Measurements from ENCODE around the gene NEDD4L.
"Not testable (repeated sequence)": the region's sequence is repeated elsewhere in the genome, so short reads cannot be mapped to it uniquely, and the experiment has no call there.

Gene NEDD4L

DNA sequence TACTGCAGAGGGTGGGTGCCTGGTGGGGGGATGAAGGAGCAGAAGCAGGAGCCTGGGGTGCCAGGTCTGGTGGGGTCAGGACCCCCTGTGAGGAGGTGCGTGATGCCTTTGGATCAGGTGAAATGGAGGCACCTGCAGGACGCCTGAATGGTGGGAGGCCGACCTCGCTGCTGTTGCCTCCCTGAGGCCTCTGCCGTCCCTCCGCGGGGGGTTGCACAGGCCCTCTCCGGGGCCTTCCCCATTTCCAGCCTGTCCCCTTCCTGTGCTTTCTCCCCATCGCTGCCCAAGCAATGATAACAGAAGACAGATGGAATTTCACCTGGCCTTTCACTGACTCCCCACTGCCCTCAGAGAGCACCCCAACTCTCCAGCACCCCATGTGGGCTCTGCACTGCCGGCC is 325.6 kb downstream of the NEDD4L start:
- no peak overlapping the region for H3K9ac ChIP-seq (ENCODE audit: low read depth, low read length)
- no peaks in the 10 kb centered on the region for H3K4me1 ChIP-seq (ENCODE audit: insufficient read depth, low read length)
- whole genome bisulfite sequencing: 96% methylated on average over 10 of the region's 10 CpGs
- H3K4me3 ChIP-seq (ENCODE audit: low read length): no peak overlapping the region
- H3K9me3 ChIP-seq (ENCODE audit: insufficient read depth, low read depth, low read length): no peaks in the 10 kb centered on the region
- no peak overlapping the region for H3K27ac ChIP-seq (ENCODE audit: low read depth, low read length)
- no peaks in the 10 kb centered on the region for H3K27me3 ChIP-seq (ENCODE audit: insufficient read depth, low read length)
- H3K36me3 ChIP-seq (ENCODE audit: insufficient read depth, low read length): peaks cover 86% of the 10 kb centered on the region

- 97% methylated on average over 10 of the region's 10 CpGs for WGBS
- H3K36me3 ChIP-seq (ENCODE audit: insufficient read depth, low read length): peaks cover 81% of the 10 kb centered on the region
- no peaks in the 10 kb centered on the region for H3K27me3 ChIP-seq (ENCODE audit: insufficient read depth, low read length)
- no peaks in the 10 kb centered on the region for H3K4me1 ChIP-seq (ENCODE audit: insufficient read depth, low read length)
- no peak overlapping the region for H3K27ac ChIP-seq (ENCODE audit: low read depth, low read length)
- H3K9ac ChIP-seq (ENCODE audit: low read depth, low read length): no peak overlapping the region
- H3K4me3 ChIP-seq (ENCODE audit: low read length): no peak overlapping the region
- H3K9me3 ChIP-seq (ENCODE audit: insufficient read depth, low read depth, low read length): no peaks in the 10 kb centered on the region
Observed at GRCh38 chr18:58370038-58370580, 326.1 kb downstream of the NEDD4L start.

- Histone ChIP-seq H3K36me3 (ENCODE audit: insufficient read depth, low read length) (peaks cover 81% of the 10 kb centered on the region), H3K9ac (ENCODE audit: low read depth, low read length) (no peak overlapping the region), H3K27ac (ENCODE audit: low read depth, low read length) (no peak overlapping the region), H3K4me3 (ENCODE audit: low read length) (no peak overlapping the region), H3K4me1 (ENCODE audit: insufficient read depth, low read length) (no peaks in the 10 kb centered on the region), H3K27me3 (ENCODE audit: insufficient read depth, low read length) (no peaks in the 10 kb centered on the region), H3K9me3 (ENCODE audit: insufficient read depth, low read depth, low read length) (no peaks in the 10 kb centered on the region)
- WGBS: 95% methylated on average over 5 of the region's 5 CpGs
Observed at GRCh38 chr18:58370612-58371011, 326.6 kb downstream of the NEDD4L start.

- Histone ChIP-seq H3K4me1 (ENCODE audit: insufficient read depth, low read length) (no peaks in the 10 kb centered on the region), H3K36me3 (ENCODE audit: insufficient read depth, low read length) (peaks cover 62% of the 10 kb centered on the region), H3K4me3 (ENCODE audit: low read length) (no peak overlapping the region), H3K27ac (ENCODE audit: low read depth, low read length) (no peak overlapping the region), H3K9ac (ENCODE audit: low read depth, low read length) (no peak overlapping the region), H3K27me3 (ENCODE audit: insufficient read depth, low read length) (no peaks in the 10 kb centered on the region), H3K9me3 (ENCODE audit: insufficient read depth, low read depth, low read length) (no peaks in the 10 kb centered on the region)
- 93% methylated on average over 5 of the region's 5 CpGs for WGBS
Observed at GRCh38 chr18:58373481-58373880, 329.5 kb downstream of the NEDD4L start.

- no peaks in the 10 kb centered on the region for H3K27me3 ChIP-seq (ENCODE audit: insufficient read depth, low read length)
- H3K4me1 ChIP-seq (ENCODE audit: insufficient read depth, low read length): no peaks in the 10 kb centered on the region
- H3K27ac ChIP-seq (ENCODE audit: low read depth, low read length): no peak overlapping the region
- peaks cover 47% of the 10 kb centered on the region for H3K36me3 ChIP-seq (ENCODE audit: insufficient read depth, low read length)
- H3K9ac ChIP-seq (ENCODE audit: low read depth, low read length): no peak overlapping the region
- H3K4me3 ChIP-seq (ENCODE audit: low read length): no peak overlapping the region
- WGBS: 93% methylated on average over 8 of the region's 8 CpGs
- no peaks in the 10 kb centered on the region for H3K9me3 ChIP-seq (ENCODE audit: insufficient read depth, low read depth, low read length)
Observed at GRCh38 chr18:58375051-58375450, 331.0 kb downstream of the NEDD4L start.

DNA sequence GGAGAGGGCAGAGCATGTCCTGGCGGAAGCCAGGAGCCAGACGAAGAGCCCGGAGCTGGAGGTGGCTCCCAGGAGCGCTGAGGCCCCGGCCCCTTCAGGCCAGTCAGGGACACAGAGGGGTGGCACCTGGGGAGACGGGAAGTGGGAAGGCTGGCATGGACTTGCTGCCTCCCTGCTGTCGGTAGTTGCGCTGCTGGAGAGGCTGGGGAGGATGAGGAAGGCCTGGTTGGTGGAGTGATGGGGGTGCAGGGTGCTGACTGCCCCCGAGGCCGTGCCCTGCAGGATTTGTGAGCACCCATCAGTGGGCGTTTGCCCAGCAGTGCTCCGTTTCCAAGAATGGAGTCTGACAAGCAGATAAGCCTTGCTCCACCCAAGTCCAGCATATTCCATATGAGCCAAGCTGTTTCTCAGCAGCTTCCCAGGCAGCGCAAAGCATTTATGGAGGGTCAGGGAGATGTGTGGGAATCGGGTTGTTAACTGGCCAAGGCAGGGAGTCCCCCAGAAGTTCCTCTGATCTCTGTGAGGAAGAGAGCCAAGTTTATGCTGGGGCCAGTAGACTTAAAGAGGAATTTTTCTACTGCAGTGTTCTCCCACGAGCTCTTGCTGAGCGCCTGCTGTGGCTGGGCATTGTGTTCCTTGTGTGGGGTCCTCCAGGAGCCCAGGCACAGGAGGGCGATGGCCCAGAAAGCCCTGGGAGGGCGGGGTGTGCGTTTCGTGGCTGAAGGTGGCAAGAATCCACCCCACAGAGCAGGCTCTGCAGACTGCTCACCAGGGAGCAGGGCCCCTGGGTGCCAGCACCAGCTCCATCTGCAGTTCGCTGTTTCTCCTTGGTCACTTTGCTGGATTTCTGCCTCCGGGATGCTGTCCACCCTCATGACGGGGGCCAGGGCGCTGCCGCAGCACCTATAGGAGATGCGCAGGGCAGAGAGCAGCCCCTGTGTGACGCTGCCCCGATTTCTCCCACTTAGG is 334.7 kb downstream of the NEDD4L start:
- H3K4me3 ChIP-seq (ENCODE audit: low read length): no peak overlapping the region
- H3K9me3 ChIP-seq (ENCODE audit: insufficient read depth, low read depth, low read length): no peaks in the 10 kb centered on the region
- H3K9ac ChIP-seq (ENCODE audit: low read depth, low read length): no peak overlapping the region
- peaks cover 26% of the 10 kb centered on the region for H3K36me3 ChIP-seq (ENCODE audit: insufficient read depth, low read length)
- no peak overlapping the region for H3K27ac ChIP-seq (ENCODE audit: low read depth, low read length)
- 93% methylated on average over 28 of the region's 28 CpGs for WGBS
- no peaks in the 10 kb centered on the region for H3K27me3 ChIP-seq (ENCODE audit: insufficient read depth, low read length)
- H3K4me1 ChIP-seq (ENCODE audit: insufficient read depth, low read length): no peaks in the 10 kb centered on the region

DNA sequence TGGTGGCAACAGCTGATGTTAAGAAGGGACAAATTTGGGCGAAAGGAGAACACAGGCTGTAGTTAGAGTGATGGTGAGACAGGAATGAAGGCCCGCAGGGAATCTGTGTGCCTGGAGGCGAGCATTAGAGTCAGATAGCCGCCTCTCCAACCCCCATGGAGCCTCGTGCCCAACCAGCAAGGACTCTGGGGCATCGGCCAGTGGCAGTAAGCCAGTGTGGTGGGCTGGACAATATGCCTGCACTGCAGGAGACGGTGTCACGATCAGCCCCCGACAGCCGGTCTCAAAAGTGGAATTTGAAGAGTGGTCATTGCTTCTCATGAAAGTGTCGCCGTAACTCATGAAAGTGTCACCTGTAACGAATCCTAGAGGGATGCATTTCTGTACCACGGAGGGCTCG is 335.4 kb downstream of the NEDD4L start:
- Histone ChIP-seq H3K9ac (ENCODE audit: low read depth, low read length) (no peak overlapping the region), H3K27ac (ENCODE audit: low read depth, low read length) (no peak overlapping the region), H3K36me3 (ENCODE audit: insufficient read depth, low read length) (peaks cover 31% of the 10 kb centered on the region), H3K9me3 (ENCODE audit: insufficient read depth, low read depth, low read length) (no peaks in the 10 kb centered on the region), H3K27me3 (ENCODE audit: insufficient read depth, low read length) (no peaks in the 10 kb centered on the region), H3K4me1 (ENCODE audit: insufficient read depth, low read length) (no peaks in the 10 kb centered on the region), H3K4me3 (ENCODE audit: low read length) (no peak overlapping the region)
- 86% methylated on average over 15 of the region's 15 CpGs for whole genome bisulfite sequencing

DNA sequence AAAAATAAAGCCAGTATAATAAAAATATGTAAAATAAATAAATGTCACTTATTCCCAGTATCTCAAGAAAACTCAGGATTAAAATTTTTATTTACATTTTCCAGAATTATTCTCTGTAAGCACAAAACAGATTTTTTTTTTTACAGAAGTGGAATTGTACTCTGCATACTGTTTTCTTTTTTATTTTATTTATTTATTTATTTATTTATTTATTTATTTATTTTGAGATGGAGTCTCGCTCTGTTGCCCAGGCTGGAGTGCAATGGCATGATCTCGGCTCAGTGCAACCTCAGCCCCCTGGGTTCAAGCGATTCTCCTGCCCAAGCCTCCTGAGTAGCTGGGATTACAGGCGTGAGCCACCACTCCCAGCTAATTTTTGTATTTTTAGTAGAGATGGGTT is 336.1 kb downstream of the NEDD4L start:
- not testable (repeated sequence) for H3K27me3 ChIP-seq (ENCODE audit: insufficient read depth, low read length); H3K9ac ChIP-seq (ENCODE audit: low read depth, low read length); H3K4me1 ChIP-seq (ENCODE audit: insufficient read depth, low read length); H3K4me3 ChIP-seq (ENCODE audit: low read length); H3K27ac ChIP-seq (ENCODE audit: low read depth, low read length); H3K9me3 ChIP-seq (ENCODE audit: insufficient read depth, low read depth, low read length)
- peaks cover 36% of the 10 kb centered on the region for H3K36me3 ChIP-seq (ENCODE audit: insufficient read depth, low read length)
- WGBS: 88% methylated on average over 4 of the region's 4 CpGs

DNA sequence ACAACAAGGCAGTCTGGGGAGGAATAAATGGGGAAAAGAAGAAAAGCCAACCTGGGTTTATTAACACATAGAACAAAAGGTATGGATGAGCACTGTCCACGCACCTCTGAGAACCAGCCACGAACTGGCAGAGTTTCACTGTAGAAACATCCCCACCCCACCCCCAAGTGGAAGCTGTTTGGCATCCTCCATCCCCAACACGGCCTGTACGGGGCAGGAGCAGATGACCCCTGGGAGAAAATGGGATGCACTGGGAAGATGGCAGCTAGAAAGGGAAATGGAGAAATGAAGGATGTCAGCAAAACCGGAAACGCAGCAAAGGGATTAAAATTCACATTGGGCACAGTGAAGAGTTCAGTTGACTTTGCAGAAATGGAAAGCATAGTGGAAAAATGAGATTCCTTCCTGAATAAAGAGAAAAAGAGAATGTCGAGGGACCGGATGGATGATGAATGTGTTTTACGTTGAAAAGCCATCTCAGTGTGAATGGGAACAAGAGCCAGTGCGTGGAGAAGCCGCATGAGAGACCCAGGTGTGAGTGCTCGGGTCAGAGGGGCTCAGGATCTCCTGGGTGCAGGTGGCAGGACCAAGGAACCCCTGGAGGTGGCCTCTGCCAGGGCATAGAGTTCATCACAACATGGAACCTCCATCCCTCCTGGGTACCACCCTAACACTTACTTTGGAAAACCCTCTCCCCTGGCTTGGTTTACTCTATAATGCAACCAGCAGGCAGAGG is 337.8 kb downstream of the NEDD4L start:
- Histone ChIP-seq H3K4me1 (ENCODE audit: insufficient read depth, low read length) (no peaks in the 10 kb centered on the region), H3K36me3 (ENCODE audit: insufficient read depth, low read length) (peaks cover 41% of the 10 kb centered on the region), H3K27ac (ENCODE audit: low read depth, low read length) (no peak overlapping the region), H3K9ac (ENCODE audit: low read depth, low read length) (no peak overlapping the region), H3K9me3 (ENCODE audit: insufficient read depth, low read depth, low read length) (no peaks in the 10 kb centered on the region), H3K4me3 (ENCODE audit: low read length) (no peak overlapping the region), H3K27me3 (ENCODE audit: insufficient read depth, low read length) (no peaks in the 10 kb centered on the region)
- WGBS: 96% methylated on average over 12 of the region's 12 CpGs

- Histone ChIP-seq H3K4me3 (ENCODE audit: low read length) (no peak overlapping the region), H3K9me3 (ENCODE audit: insufficient read depth, low read depth, low read length) (no peaks in the 10 kb centered on the region), H3K9ac (ENCODE audit: low read depth, low read length) (no peak overlapping the region), H3K4me1 (ENCODE audit: insufficient read depth, low read length) (no peaks in the 10 kb centered on the region), H3K36me3 (ENCODE audit: insufficient read depth, low read length) (peaks cover 45% of the 10 kb centered on the region), H3K27me3 (ENCODE audit: insufficient read depth, low read length) (no peaks in the 10 kb centered on the region), H3K27ac (ENCODE audit: low read depth, low read length) (no peak overlapping the region)
- WGBS: 79% methylated on average over 2 of the region's 2 CpGs
Observed at GRCh38 chr18:58382446-58382845, 338.4 kb downstream of the NEDD4L start.

GRCh38 chr18:58385472-58385871 is 341.4 kb downstream of the NEDD4L start:
- peaks cover 70% of the 10 kb centered on the region for H3K36me3 ChIP-seq (ENCODE audit: insufficient read depth, low read length)

More at GRCh38 chr18:58385472-58385871, 341.4 kb downstream of the NEDD4L start:
- no peak overlapping the region for H3K9ac ChIP-seq (ENCODE audit: low read depth, low read length)
- no peak overlapping the region for H3K27ac ChIP-seq (ENCODE audit: low read depth, low read length)
- H3K27me3 ChIP-seq (ENCODE audit: insufficient read depth, low read length): no peaks in the 10 kb centered on the region
- H3K4me1 ChIP-seq (ENCODE audit: insufficient read depth, low read length): no peaks in the 10 kb centered on the region
- no peaks in the 10 kb centered on the region for H3K9me3 ChIP-seq (ENCODE audit: insufficient read depth, low read depth, low read length)
- 95% methylated on average over 13 of the region's 13 CpGs for WGBS
- H3K4me3 ChIP-seq (ENCODE audit: low read length): no peak overlapping the region
